Measurements from ENCODE around the gene TENT4A. TPM values are rescaled to one million over a fixed set of nuclear protein-coding genes. Genes with fewer than 3 reads are reported as not detected.
A peak's percentile ranks its signal among the peaks of the same experiment; 100 is the strongest.

TENT4A gene
- total RNA-seq, 1 experiment from 2014 or later: 25.6 TPM

DNA sequence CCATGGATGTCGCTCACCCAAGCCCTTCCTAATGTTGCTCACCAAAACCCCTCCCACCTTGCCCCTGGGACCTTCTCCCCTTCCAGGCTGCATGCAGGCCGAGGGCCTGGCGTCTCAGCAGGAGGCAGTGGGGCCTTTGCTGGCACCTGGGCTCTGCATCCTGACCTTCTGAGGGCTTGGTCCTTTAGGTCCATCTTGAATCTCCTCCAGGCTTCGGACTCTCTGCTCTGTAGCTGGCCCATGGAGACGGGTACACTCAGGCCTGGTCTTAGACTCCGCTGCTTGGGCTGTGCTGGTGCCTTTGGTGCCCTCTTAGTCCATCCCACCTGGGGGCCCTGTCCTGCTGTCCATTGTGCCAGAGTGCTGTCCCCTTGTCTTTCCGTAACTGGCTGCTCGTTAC is 14.0 kb downstream of the TENT4A start:
- no peak overlapping the region for H3K18ac ChIP-seq (ENCODE audit: insufficient read length, low read depth, low read length)
- no peak overlapping the region for H2BK120ac ChIP-seq (ENCODE audit: low read depth, low read length, poor library complexity, severe bottlenecking)
- no peak overlapping the region for H3K4me3 Mint-ChIP-seq
- peak overlapping the region in 2 of 3 experiments; percentile 11 to 15; a peak in 2 of 7 replicates for H3K27ac Mint-ChIP-seq
- no CpG with 5 or more reads among the region's 8 CpGs for WGBS (ENCODE audit: extremely low coverage, insufficient read length, low lambda C conversion rate)
- no peak overlapping the region for H3K27ac ChIP-seq (ENCODE audit: insufficient read length, low read depth, low read length)
- TF ChIP-seq, protein P1, sequence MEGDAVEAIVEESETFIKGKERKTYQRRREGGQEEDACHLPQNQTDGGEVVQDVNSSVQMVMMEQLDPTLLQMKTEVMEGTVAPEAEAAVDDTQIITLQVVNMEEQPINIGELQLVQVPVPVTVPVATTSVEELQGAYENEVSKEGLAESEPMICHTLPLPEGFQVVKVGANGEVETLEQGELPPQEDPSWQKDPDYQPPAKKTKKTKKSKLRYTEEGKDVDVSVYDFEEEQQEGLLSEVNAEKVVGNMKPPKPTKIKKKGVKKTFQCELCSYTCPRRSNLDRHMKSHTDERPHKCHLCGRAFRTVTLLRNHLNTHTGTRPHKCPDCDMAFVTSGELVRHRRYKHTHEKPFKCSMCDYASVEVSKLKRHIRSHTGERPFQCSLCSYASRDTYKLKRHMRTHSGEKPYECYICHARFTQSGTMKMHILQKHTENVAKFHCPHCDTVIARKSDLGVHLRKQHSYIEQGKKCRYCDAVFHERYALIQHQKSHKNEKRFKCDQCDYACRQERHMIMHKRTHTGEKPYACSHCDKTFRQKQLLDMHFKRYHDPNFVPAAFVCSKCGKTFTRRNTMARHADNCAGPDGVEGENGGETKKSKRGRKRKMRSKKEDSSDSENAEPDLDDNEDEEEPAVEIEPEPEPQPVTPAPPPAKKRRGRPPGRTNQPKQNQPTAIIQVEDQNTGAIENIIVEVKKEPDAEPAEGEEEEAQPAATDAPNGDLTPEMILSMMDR (conservative IDR thresholded peaks at IDR 0.05): no peak
- H4K8ac ChIP-seq (replicated peaks; ENCODE audit: insufficient read length, low read depth, low read length): no peak overlapping the region
- peaks cover 2% of the 10 kb centered on the region for H4K20me1 ChIP-seq (ENCODE audit: control insufficient read depth, insufficient read depth, insufficient read length)
- no peak overlapping the region for H3K9ac ChIP-seq (ENCODE audit: extremely low read depth, insufficient read length, low read length)
- no peak for DNase-seq
- no peak overlapping the region for H4K5ac ChIP-seq (ENCODE audit: insufficient read length, low read depth, low read length)
- no peak overlapping the region for H2AK5ac ChIP-seq (ENCODE audit: insufficient read length, low read length)
- no peak overlapping the region for H2BK20ac ChIP-seq (ENCODE audit: low read depth, low read length, poor library complexity, severe bottlenecking)
- H4K91ac ChIP-seq (ENCODE audit: insufficient read length, low read depth, low read length): no peak overlapping the region
- H3K9me3 ChIP-seq (ENCODE audit: control insufficient read depth, low read depth, low read length): no peaks in the 10 kb centered on the region
- no peak overlapping the region for H3K56ac ChIP-seq (ENCODE audit: insufficient read length, low read depth, low read length)
- no peak overlapping the region for H2BK12ac ChIP-seq (ENCODE audit: insufficient read length, low read depth, low read length)
- H2BK15ac ChIP-seq (ENCODE audit: low read depth, low read length): no peak overlapping the region
- H3K23ac ChIP-seq (ENCODE audit: insufficient read length, low read depth, low read length): no peak overlapping the region
- no peaks in the 10 kb centered on the region for H3K27me3 ChIP-seq (ENCODE audit: insufficient read depth, low read length)
- H3K79me2 ChIP-seq (ENCODE audit: insufficient read depth, low read length): peaks cover 26% of the 10 kb centered on the region; the same call in 1 of the 2 replicates
- H2AFZ ChIP-seq (ENCODE audit: low read length): no peak overlapping the region
- H3K36me3 Mint-ChIP-seq (ENCODE audit: insufficient read depth in 1 of 3, low read depth in 3 of 3): peaks cover 4 to 15% (median 11%) of the 10 kb centered on the region in 3 experiments
- no peaks in the 10 kb centered on the region for H3K27me3 Mint-ChIP-seq (ENCODE audit: low read depth)
- H3K9me3 Mint-ChIP-seq: no peaks in the 10 kb centered on the region
- no peaks in the 10 kb centered on the region for H3K23me2 ChIP-seq (ENCODE audit: insufficient read length, low read depth, low read length, poor library complexity, severe bottlenecking)
- no peak overlapping the region for H3K4ac ChIP-seq (ENCODE audit: low read depth, low read length)
- peaks cover 48 to 50% of the 10 kb centered on the region in 2 experiments for H3K4me1 Mint-ChIP-seq
- H3T11ph ChIP-seq (ENCODE audit: low read length): no peak overlapping the region
- no peak overlapping the region for H2BK5ac ChIP-seq (ENCODE audit: insufficient read length, low read length)
- no peak overlapping the region for H3K4me2 ChIP-seq (ENCODE audit: insufficient read depth, insufficient read length, low read length)
- H3K14ac ChIP-seq (ENCODE audit: insufficient read depth, low read length): no peak overlapping the region
- H3K79me1 ChIP-seq (ENCODE audit: insufficient read depth, low read depth, low read length, poor library complexity, severe bottlenecking): no peaks in the 10 kb centered on the region
- no peaks in the 10 kb centered on the region for H3K4me1 ChIP-seq (ENCODE audit: insufficient read depth, low read length)
